Measurements from ENCODE around the gene RHOBTB1.

Gene RHOBTB1

GRCh38 chr10:60849217-60849616, 94.8 kb downstream of the RHOBTB1 start:
- H3K4me3 ChIP-seq (ENCODE audit: low read length), result no peak overlapping the region
- H3K9me3 ChIP-seq (ENCODE audit: control insufficient read depth, insufficient read depth, low read length), result no peaks in the 10 kb centered on the region
- H3K36me3 ChIP-seq (ENCODE audit: control insufficient read depth, low read length), result no peaks in the 10 kb centered on the region
- H3F3A ChIP-seq (ENCODE audit: control insufficient read depth, insufficient read depth), result no peaks in the 10 kb centered on the region
- H3K79me2 ChIP-seq (ENCODE audit: control insufficient read depth, low read length), result no peaks in the 10 kb centered on the region
- TF ChIP-seq CTCF (IDR thresholded peaks at IDR 0.05; ENCODE audit: low read depth, low read length, poor library complexity, severe bottlenecking) (no peak), EZH2phosphoT487 (IDR thresholded peaks at IDR 0.05; ENCODE audit: borderline replicate concordance, low read length) (no peak)
- peaks cover 3% of the 10 kb centered on the region; the same call in 1 of the 2 replicates for H3K27me3 ChIP-seq (ENCODE audit: control insufficient read depth, low read length)
- no peak overlapping the region for H3K27ac ChIP-seq (ENCODE audit: low read depth, low read length)
- no peaks in the 10 kb centered on the region for H4K20me1 ChIP-seq (ENCODE audit: control insufficient read depth, insufficient read depth, low read depth, low read length)
- no peak overlapping the region for H3K4me2 ChIP-seq (ENCODE audit: low read length)
- no peaks in the 10 kb centered on the region for H3K4me1 ChIP-seq (ENCODE audit: control insufficient read depth, low read length)
- H3K9me2 ChIP-seq (replicated peaks; ENCODE audit: control insufficient read depth, low read length), result no peaks in the 10 kb centered on the region

- H3K9me3 ChIP-seq (ENCODE audit: control insufficient read depth, insufficient read depth, low read length), result no peaks in the 10 kb centered on the region
These were observed 95.3 kb downstream of the RHOBTB1 start for GRCh38 chr10:60848680-60849079.

GRCh38 chr10:60848126-60848525, 95.9 kb downstream of the RHOBTB1 start:
- Histone ChIP-seq H3K4me1 (ENCODE audit: control insufficient read depth, low read length) (no peaks in the 10 kb centered on the region), H3K4me2 (ENCODE audit: low read length) (no peak overlapping the region), H3K36me3 (ENCODE audit: control insufficient read depth, low read length) (no peaks in the 10 kb centered on the region), H3F3A (ENCODE audit: control insufficient read depth, insufficient read depth) (no peaks in the 10 kb centered on the region), H3K9me2 (replicated peaks; ENCODE audit: control insufficient read depth, low read length) (no peaks in the 10 kb centered on the region), H3K9me3 (ENCODE audit: control insufficient read depth, insufficient read depth, low read length) (no peaks in the 10 kb centered on the region), H3K27me3 (ENCODE audit: control insufficient read depth, low read length) (peaks cover 3% of the 10 kb centered on the region; the same call in 1 of the 2 replicates), H4K20me1 (ENCODE audit: control insufficient read depth, insufficient read depth, low read depth, low read length) (no peaks in the 10 kb centered on the region), H3K4me3 (ENCODE audit: low read length) (no peak overlapping the region), H3K27ac (ENCODE audit: low read depth, low read length) (no peak overlapping the region), H3K79me2 (ENCODE audit: control insufficient read depth, low read length) (no peaks in the 10 kb centered on the region)
- TF ChIP-seq EZH2phosphoT487 (IDR thresholded peaks at IDR 0.05; ENCODE audit: borderline replicate concordance, low read length) (no peak), CTCF (IDR thresholded peaks at IDR 0.05; ENCODE audit: low read depth, low read length, poor library complexity, severe bottlenecking) (no peak)

More at GRCh38 chr10:60848680-60849079, 95.3 kb downstream of the RHOBTB1 start:
- TF ChIP-seq EZH2phosphoT487 (IDR thresholded peaks at IDR 0.05; ENCODE audit: borderline replicate concordance, low read length), result no peak
- no peak for TF ChIP-seq CTCF (IDR thresholded peaks at IDR 0.05; ENCODE audit: low read depth, low read length, poor library complexity, severe bottlenecking)
- Histone ChIP-seq H3K27me3 (ENCODE audit: control insufficient read depth, low read length) (peaks cover 3% of the 10 kb centered on the region; the same call in 1 of the 2 replicates), H3K36me3 (ENCODE audit: control insufficient read depth, low read length) (no peaks in the 10 kb centered on the region), H4K20me1 (ENCODE audit: control insufficient read depth, insufficient read depth, low read depth, low read length) (no peaks in the 10 kb centered on the region), H3F3A (ENCODE audit: control insufficient read depth, insufficient read depth) (no peaks in the 10 kb centered on the region), H3K4me1 (ENCODE audit: control insufficient read depth, low read length) (no peaks in the 10 kb centered on the region), H3K9me2 (replicated peaks; ENCODE audit: control insufficient read depth, low read length) (no peaks in the 10 kb centered on the region), H3K79me2 (ENCODE audit: control insufficient read depth, low read length) (no peaks in the 10 kb centered on the region), H3K4me3 (ENCODE audit: low read length) (no peak overlapping the region), H3K4me2 (ENCODE audit: low read length) (no peak overlapping the region), H3K27ac (ENCODE audit: low read depth, low read length) (no peak overlapping the region)

Measured in DOHH2 (cell line).